WERI-Rb-1 (cell line): Measurements from ENCODE around the gene PCDH9.

Experiments
- DNase-seq: peaks from one replicate; pipeline ENCODE4 v3.0.0-alpha.2; 2020
- H3K27ac ChIP-seq: fragments of 250-450 bp; sonication (Bioruptor Pico); 2 replicates; pipeline ENCODE4 v1.5.1; 2020; ENCODE audit warnings: mild to moderate bottlenecking, moderate library complexity
- H3K27me3 ChIP-seq: fragments of 250-450 bp; sonication (Bioruptor Pico); 2 replicates; pipeline ENCODE4 v1.5.1; 2021; ENCODE audit warnings: mild to moderate bottlenecking, low read depth, moderate library complexity; ENCODE audit not compliant: insufficient read depth, severe bottlenecking
- H3K36me3 ChIP-seq: fragments of 250-450 bp; sonication (Bioruptor Pico); 2 replicates; pipeline ENCODE4 v1.5.1; 2020; ENCODE audit warnings: mild to moderate bottlenecking, moderate library complexity
- H3K4me3 ChIP-seq: 2 replicates; pipeline ENCODE4 v1.5.1; 2011; ENCODE audit warnings: low read depth, mild to moderate bottlenecking, control low read depth, low read length
- H3K9me3 ChIP-seq: fragments of 250-450 bp; sonication (Bioruptor Pico); 2 replicates; pipeline ENCODE4 v1.5.1; 2021; ENCODE audit warnings: mild to moderate bottlenecking, moderate library complexity; ENCODE audit not compliant: severe bottlenecking
- CTCF ChIP-seq: IDR thresholded peaks from 2 replicates; pipeline ENCODE4 v1.5.1; 2011; ENCODE audit warnings: low read depth, mild to moderate bottlenecking, control low read depth, inconsistent platforms, low read length

Gene PCDH9

GRCh38 chr13:66519259-66519658, 710.9 kb downstream of the PCDH9 start:
- no peak for DNase-seq
- TF ChIP-seq CTCF: no peak

GRCh38 chr13:66518068-66518467, 712.1 kb downstream of the PCDH9 start:
- no peak for TF ChIP-seq CTCF
- DNase-seq: no peak
- no peak overlapping the region for H3K4me3 ChIP-seq
- no peaks in the 10 kb centered on the region for H3K36me3 ChIP-seq
- no peak overlapping the region for H3K27ac ChIP-seq
- no peaks in the 10 kb centered on the region for H3K27me3 ChIP-seq
- no peaks in the 10 kb centered on the region for H3K9me3 ChIP-seq

More at GRCh38 chr13:66519259-66519658, 710.9 kb downstream of the PCDH9 start:
- H3K27me3 ChIP-seq: no peaks in the 10 kb centered on the region
- H3K36me3 ChIP-seq: no peaks in the 10 kb centered on the region
- no peak overlapping the region for H3K4me3 ChIP-seq
- H3K9me3 ChIP-seq: no peaks in the 10 kb centered on the region
- H3K27ac ChIP-seq: no peak overlapping the region

- Histone ChIP-seq H3K27me3 (no peaks in the 10 kb centered on the region), H3K36me3 (no peaks in the 10 kb centered on the region), H3K27ac (no peak overlapping the region), H3K4me3 (no peak overlapping the region), H3K9me3 (no peaks in the 10 kb centered on the region)
- no peak for TF ChIP-seq CTCF
- DNase-seq: no peak
Measured at GRCh38 chr13:66513728-66514127, 716.4 kb downstream of the PCDH9 start.

- DNase-seq: no peak
- Histone ChIP-seq H3K27ac (no peak overlapping the region), H3K27me3 (no peaks in the 10 kb centered on the region), H3K9me3 (no peaks in the 10 kb centered on the region), H3K36me3 (no peaks in the 10 kb centered on the region), H3K4me3 (no peak overlapping the region)
- TF ChIP-seq CTCF: no peak
Measured at GRCh38 chr13:66509175-66509574, 721.0 kb downstream of the PCDH9 start.

- Histone ChIP-seq H3K27ac (no peak overlapping the region), H3K27me3 (no peaks in the 10 kb centered on the region), H3K36me3 (no peaks in the 10 kb centered on the region), H3K4me3 (no peak overlapping the region), H3K9me3 (no peaks in the 10 kb centered on the region)
- no peak for TF ChIP-seq CTCF
- DNase-seq: no peak
Measured at GRCh38 chr13:66508153-66508909, 721.8 kb downstream of the PCDH9 start.

GRCh38 chr13:66506979-66507378, 723.2 kb downstream of the PCDH9 start:
- Histone ChIP-seq H3K9me3 (no peaks in the 10 kb centered on the region), H3K27me3 (no peaks in the 10 kb centered on the region), H3K4me3 (no peak overlapping the region), H3K36me3 (no peaks in the 10 kb centered on the region), H3K27ac (no peak overlapping the region)
- DNase-seq: no peak
- TF ChIP-seq CTCF: no peak
